ENCODE data around the gene SH3RF1. TPM values are rescaled to one million over a fixed set of nuclear protein-coding genes. Genes with fewer than 3 reads are reported as not detected.

SH3RF1 gene
- total RNA-seq, 1 experiment from 2014 or later, result 9.4 TPM

GRCh38 chr4:169133932-169134331, 136.8 kb downstream of the SH3RF1 start:
- peak; percentile 60 for DNase-seq (ENCODE audit: low read depth)

GRCh38 chr4:169132561-169133305, 138.0 kb downstream of the SH3RF1 start:
- DNase-seq (ENCODE audit: low read depth), result peak; percentile 48

- no peak for DNase-seq (ENCODE audit: low read depth)
Observed at GRCh38 chr4:169131556-169132208, 139.1 kb downstream of the SH3RF1 start.

- no peak for DNase-seq (ENCODE audit: low read depth)
Observed at GRCh38 chr4:169128902-169129301, 141.9 kb downstream of the SH3RF1 start.

GRCh38 chr4:169127314-169127713, 143.4 kb downstream of the SH3RF1 start:
- no peak for DNase-seq (ENCODE audit: low read depth)

GRCh38 chr4:169124661-169125060, 146.1 kb downstream of the SH3RF1 start:
- DNase-seq (ENCODE audit: low read depth), result peak; percentile 91

- no peak for DNase-seq (ENCODE audit: low read depth)
Observed at GRCh38 chr4:169122422-169122821, 148.3 kb downstream of the SH3RF1 start.

GRCh38 chr4:169121861-169122382, 148.8 kb downstream of the SH3RF1 start:
- no peak for DNase-seq (ENCODE audit: low read depth)

- no peak for DNase-seq (ENCODE audit: low read depth)
Observed at GRCh38 chr4:169120624-169121023, 150.1 kb downstream of the SH3RF1 start.

- no peak for DNase-seq (ENCODE audit: low read depth)
Observed at GRCh38 chr4:169119536-169119935, 151.2 kb downstream of the SH3RF1 start.

GRCh38 chr4:169117591-169118081, 153.1 kb downstream of the SH3RF1 start:
- peak; percentile 41 for DNase-seq (ENCODE audit: low read depth)

GRCh38 chr4:169116270-169116901, 154.4 kb downstream of the SH3RF1 start:
- DNase-seq (ENCODE audit: low read depth), result peak; percentile 40

- peak; percentile 87 for DNase-seq (ENCODE audit: low read depth)
Observed at GRCh38 chr4:169115897-169116254, 154.9 kb downstream of the SH3RF1 start.

GRCh38 chr4:169115144-169115896, 155.4 kb downstream of the SH3RF1 start:
- no peak for DNase-seq (ENCODE audit: low read depth)

- no peak for DNase-seq (ENCODE audit: low read depth)
Observed at GRCh38 chr4:169114341-169114974, 156.3 kb downstream of the SH3RF1 start.

GRCh38 chr4:169110633-169111032, 160.1 kb downstream of the SH3RF1 start:
- no peak for DNase-seq (ENCODE audit: low read depth)

GRCh38 chr4:169109035-169109675, 161.6 kb downstream of the SH3RF1 start:
- no peak for DNase-seq (ENCODE audit: low read depth)

- DNase-seq (ENCODE audit: low read depth), result no peak
Observed at GRCh38 chr4:169108303-169108702, 162.5 kb downstream of the SH3RF1 start.

GRCh38 chr4:169107528-169107927, 163.2 kb downstream of the SH3RF1 start:
- DNase-seq (ENCODE audit: low read depth), result no peak

GRCh38 chr4:169106696-169107229, 164.0 kb downstream of the SH3RF1 start:
- no peak for DNase-seq (ENCODE audit: low read depth)

Data from RPMI7951 (cell line).